ENCODE data around the gene PURB. TPM values are rescaled to one million over a fixed set of nuclear protein-coding genes. Genes with fewer than 3 reads are reported as not detected.

The PURB gene
- total RNA-seq, 1 donor from 2014 or later = 21.9 TPM

DNA sequence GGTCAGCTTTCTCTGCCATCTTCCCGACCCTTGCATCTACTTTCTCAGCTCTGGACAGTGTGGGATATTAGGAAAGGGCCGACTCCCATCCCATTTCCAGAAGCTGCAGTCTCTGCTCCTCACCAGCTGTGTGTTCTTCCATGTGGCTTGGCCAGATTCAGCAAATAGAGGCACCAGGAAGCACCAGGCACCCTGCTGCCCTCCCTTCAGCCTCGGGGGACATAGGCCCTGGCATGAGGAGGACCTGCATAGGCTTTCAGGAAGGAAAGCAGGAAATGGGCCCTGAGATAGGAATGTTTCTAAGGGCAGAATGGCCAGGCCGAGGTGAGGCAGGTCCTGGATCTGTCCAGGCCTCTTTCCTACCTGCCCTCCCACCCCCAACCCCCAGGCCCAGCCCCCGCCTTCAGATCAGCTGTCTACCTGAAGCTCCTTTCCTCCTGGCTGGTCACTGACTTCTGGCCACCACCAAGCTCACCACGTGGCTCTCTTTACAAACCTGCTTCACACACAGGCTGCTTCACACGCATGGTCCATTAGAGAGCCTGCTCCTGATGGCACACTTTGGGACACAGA lies 27.5 kb upstream of the PURB start:
- H3K27ac Mint-ChIP-seq (ENCODE audit: unreplicated experiment) = no peak overlapping the region
- H3K9me3 Mint-ChIP-seq (ENCODE audit: low read depth) = no peaks in the 10 kb centered on the region
- no peak overlapping the region for H3K4me3 Mint-ChIP-seq (ENCODE audit: unreplicated experiment)
- H3K36me3 Mint-ChIP-seq (ENCODE audit: low read depth) = peaks cover 4% of the 10 kb centered on the region
- DNase-seq (ENCODE audit: low spot score) = no peak
- no peaks in the 10 kb centered on the region for H3K4me1 Mint-ChIP-seq (ENCODE audit: low read depth)
- TF ChIP-seq, protein P1, sequence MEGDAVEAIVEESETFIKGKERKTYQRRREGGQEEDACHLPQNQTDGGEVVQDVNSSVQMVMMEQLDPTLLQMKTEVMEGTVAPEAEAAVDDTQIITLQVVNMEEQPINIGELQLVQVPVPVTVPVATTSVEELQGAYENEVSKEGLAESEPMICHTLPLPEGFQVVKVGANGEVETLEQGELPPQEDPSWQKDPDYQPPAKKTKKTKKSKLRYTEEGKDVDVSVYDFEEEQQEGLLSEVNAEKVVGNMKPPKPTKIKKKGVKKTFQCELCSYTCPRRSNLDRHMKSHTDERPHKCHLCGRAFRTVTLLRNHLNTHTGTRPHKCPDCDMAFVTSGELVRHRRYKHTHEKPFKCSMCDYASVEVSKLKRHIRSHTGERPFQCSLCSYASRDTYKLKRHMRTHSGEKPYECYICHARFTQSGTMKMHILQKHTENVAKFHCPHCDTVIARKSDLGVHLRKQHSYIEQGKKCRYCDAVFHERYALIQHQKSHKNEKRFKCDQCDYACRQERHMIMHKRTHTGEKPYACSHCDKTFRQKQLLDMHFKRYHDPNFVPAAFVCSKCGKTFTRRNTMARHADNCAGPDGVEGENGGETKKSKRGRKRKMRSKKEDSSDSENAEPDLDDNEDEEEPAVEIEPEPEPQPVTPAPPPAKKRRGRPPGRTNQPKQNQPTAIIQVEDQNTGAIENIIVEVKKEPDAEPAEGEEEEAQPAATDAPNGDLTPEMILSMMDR (IDR thresholded peaks at IDR 0.05) = no peak
- no peaks in the 10 kb centered on the region for H3K27me3 Mint-ChIP-seq (ENCODE audit: low read depth)

DNA sequence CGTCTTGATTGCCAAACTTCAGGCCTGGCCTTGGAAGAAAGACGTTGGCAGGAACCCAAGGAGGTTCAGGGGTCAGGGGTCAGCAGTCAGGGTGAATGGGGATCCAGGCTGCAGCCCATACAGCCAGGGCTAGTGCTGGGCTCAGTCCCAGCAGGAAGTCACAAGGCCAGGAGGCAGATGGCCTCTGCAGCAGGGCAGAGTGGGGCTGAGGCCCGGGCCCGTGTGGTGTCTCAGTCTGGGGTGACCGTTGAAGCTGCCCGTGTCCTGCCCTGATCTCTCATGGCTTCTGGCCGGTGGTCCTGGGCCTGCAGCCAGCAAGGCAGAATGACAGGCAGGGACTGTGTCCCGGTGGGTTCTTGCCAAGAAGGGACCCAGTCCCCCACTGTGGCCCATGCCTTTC lies 26.6 kb upstream of the PURB start:
- H3K9me3 Mint-ChIP-seq (ENCODE audit: low read depth) = no peaks in the 10 kb centered on the region
- no peaks in the 10 kb centered on the region for H3K4me1 Mint-ChIP-seq (ENCODE audit: low read depth)
- H3K4me3 Mint-ChIP-seq (ENCODE audit: unreplicated experiment) = no peak overlapping the region
- DNase-seq (ENCODE audit: low spot score) = no peak
- H3K27ac Mint-ChIP-seq (ENCODE audit: unreplicated experiment) = no peak overlapping the region
- no peaks in the 10 kb centered on the region for H3K27me3 Mint-ChIP-seq (ENCODE audit: low read depth)
- TF ChIP-seq, protein P1 (IDR thresholded peaks at IDR 0.05) = no peak
- H3K36me3 Mint-ChIP-seq (ENCODE audit: low read depth) = peaks cover 4% of the 10 kb centered on the region

DNA sequence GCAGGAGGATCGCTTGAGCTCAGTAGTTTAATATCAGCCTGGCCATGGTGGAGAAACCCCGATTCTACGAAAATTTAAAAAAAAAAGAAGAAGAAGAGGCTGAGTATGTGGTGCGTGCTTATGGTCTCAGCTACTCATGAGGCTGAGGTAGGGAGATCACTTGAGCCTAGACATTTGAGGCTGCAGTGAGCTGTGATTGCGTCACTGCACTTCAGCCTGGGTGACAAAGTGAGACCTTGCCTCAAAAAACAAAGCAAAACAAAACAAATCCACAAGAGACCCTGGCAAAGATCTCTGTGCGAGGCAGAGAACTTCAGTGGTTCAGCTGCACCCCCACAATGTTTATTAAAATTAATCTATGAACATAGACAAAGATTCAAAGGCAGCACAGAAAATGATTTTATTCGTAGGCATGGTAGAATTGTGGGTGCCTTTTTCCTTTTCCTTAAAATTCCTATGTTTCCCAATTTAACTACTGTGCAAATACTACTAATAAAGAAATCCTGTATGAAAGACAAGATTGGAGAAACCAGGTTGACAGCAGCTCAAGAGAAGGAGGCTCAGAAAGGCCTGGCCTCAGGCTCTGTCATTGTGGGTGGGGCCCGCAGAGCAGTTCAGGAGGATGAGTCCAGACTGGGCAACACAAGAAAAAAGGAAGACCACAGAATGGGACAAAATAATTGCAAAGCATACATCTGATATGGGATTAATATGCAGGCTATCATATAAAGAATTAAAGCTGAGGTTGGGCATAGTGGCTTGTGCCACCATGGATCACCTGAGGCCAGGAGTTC lies 24.5 kb upstream of the PURB start:
- DNase-seq (ENCODE audit: low spot score) = no peak
- no peak overlapping the region for H3K27ac Mint-ChIP-seq (ENCODE audit: unreplicated experiment)

DNA sequence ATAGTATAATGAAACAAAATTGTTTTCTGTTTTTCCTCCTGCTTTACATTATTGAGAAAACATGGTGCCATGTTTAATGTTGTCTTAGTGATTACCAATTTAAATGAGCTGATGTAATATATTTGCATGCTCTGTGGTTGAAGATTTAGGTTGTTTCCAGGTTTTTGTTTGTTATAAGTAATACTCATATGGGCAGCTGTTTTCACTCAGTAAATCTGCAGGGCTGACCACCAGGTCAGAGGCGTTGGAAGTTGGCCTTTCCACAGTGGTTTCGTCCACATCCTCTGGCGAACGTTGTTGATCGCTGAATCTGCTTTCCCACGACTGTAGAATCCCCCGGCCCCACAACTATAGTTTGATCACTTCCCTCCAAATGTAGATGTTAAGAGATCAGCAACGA lies 21.6 kb upstream of the PURB start:
- TF ChIP-seq, protein P1 (IDR thresholded peaks at IDR 0.05) = no peak
- H3K4me1 Mint-ChIP-seq (ENCODE audit: low read depth) = no peaks in the 10 kb centered on the region
- no peak overlapping the region for H3K4me3 Mint-ChIP-seq (ENCODE audit: unreplicated experiment)
- H3K27me3 Mint-ChIP-seq (ENCODE audit: low read depth) = no peaks in the 10 kb centered on the region
- DNase-seq (ENCODE audit: low spot score) = no peak
- no peak overlapping the region for H3K27ac Mint-ChIP-seq (ENCODE audit: unreplicated experiment)
- H3K36me3 Mint-ChIP-seq (ENCODE audit: low read depth) = peaks cover 5% of the 10 kb centered on the region
- no peaks in the 10 kb centered on the region for H3K9me3 Mint-ChIP-seq (ENCODE audit: low read depth)

More for the DNA sequence above, 24.5 kb upstream of the PURB start:
- peaks cover 5% of the 10 kb centered on the region for H3K36me3 Mint-ChIP-seq (ENCODE audit: low read depth)
- no peaks in the 10 kb centered on the region for H3K27me3 Mint-ChIP-seq (ENCODE audit: low read depth)
- no peak overlapping the region for H3K4me3 Mint-ChIP-seq (ENCODE audit: unreplicated experiment)
- H3K9me3 Mint-ChIP-seq (ENCODE audit: low read depth) = no peaks in the 10 kb centered on the region
- TF ChIP-seq, protein P1 (IDR thresholded peaks at IDR 0.05) = no peak
- no peaks in the 10 kb centered on the region for H3K4me1 Mint-ChIP-seq (ENCODE audit: low read depth)

DNA sequence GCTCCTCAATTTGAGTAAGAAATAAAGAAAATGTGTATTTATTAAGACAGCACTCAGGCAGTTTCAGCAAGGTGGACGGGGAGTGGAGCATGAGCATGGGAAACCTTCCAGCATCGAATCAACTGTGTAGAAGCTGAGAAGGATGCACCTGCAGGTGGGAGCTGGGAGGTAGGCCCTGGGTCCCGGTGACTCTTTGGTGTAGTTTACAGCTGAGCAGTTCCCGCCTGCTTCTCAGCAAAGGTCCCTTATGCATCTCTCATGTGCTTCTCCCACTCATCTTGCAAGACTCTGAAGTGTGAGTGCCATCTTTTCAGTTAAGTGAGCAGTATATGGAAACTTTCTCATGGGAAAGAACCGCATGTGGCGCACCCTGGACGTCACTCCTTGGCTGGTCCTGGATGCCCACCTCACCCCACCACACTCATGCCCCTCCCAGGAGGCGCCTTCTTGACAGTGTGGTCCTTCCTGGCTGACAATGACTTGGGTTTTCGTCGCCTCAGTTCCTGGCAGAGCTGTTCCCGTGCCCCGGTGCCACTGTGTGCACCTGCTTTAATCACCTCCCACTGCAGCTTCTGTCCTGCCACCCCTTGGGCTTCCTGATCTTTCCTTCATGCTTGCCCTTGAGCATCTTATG lies 19.8 kb upstream of the PURB start:
- Mint-ChIP-seq H3K4me3 (ENCODE audit: unreplicated experiment) (no peak overlapping the region), H3K27me3 (ENCODE audit: low read depth) (no peaks in the 10 kb centered on the region), H3K27ac (ENCODE audit: unreplicated experiment) (no peak overlapping the region), H3K9me3 (ENCODE audit: low read depth) (no peaks in the 10 kb centered on the region), H3K36me3 (ENCODE audit: low read depth) (peaks cover 5% of the 10 kb centered on the region), H3K4me1 (ENCODE audit: low read depth) (no peaks in the 10 kb centered on the region)
- no peak for DNase-seq (ENCODE audit: low spot score)
- TF ChIP-seq, protein P1 (IDR thresholded peaks at IDR 0.05) = no peak
